Fibroblast of pulmonary artery (primary cell): ENCODE results near the gene PPP4R2.

Source experiments
- DNase-seq: peaks from one replicate; pipeline ENCODE4 v3.0.0-alpha.2; 2010; ENCODE audit warnings: low read depth
- H3K4me3 ChIP-seq: replicated peaks from 2 replicates; pipeline ENCODE4 v1.5.1; 2011; ENCODE audit warnings: low read depth, mild to moderate bottlenecking, control low read depth, low read length, moderate library complexity
- CTCF ChIP-seq: IDR thresholded peaks from 2 replicates; pipeline ENCODE4 v1.5.1; 2011; ENCODE audit warnings: mild to moderate bottlenecking, control low read depth, low read length, inconsistent platforms; ENCODE audit errors: missing control alignments

Gene PPP4R2

DNA sequence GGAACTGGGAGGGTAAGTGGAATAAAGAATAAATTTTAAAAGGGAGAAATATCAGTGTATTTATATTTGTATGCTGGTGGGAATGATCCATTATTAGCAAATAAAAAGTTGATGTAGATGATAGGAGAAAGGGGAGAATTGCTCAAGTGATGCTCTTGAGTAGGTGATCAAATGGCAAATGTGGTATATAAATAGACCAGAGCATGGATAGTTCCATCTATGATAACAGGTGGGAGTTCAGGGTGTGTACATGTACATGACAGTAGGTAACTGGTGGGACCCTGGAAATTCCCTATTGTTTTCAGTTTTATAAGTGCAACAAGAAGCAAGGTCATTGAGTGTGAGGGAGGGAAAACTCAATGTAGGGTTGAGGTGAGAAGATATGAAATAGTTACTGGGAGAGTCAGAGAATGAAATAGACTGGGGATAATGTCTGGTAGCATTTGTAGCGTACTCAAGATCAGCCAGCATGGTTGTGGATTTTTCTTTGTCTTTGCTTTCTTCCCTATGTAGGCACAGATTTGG, 33.5 kb downstream of the PPP4R2 start:
- DNase-seq, result no peak
- no peak overlapping the region for H3K4me3 ChIP-seq
- no peak for TF ChIP-seq CTCF

DNA sequence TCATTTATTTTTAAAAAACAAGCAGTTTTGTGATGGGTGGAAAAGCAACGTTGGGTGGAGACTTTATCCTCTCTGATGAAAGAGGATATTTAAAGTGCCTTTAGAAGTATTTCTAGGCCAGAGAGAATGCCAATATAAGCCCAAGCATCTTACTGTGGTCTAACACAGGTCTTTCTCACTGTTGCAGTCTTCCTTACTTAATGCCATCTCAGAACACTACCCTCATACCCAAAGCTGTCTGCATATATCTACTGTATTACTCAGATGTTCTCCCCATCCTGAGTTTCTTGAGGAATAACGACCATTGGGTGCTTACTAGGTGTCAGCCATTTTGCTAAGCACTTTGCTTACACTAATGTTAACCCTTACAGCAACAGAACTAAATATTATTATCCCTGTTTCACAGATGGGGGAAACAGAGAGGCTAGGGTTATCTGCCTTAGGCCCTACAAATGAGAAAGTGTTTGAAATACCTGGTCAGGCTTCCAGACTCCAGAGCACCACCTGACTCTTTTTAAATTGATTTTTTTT, 35.0 kb downstream of the PPP4R2 start:
- DNase-seq, result no peak
- TF ChIP-seq CTCF, result no peak
- no peak overlapping the region for H3K4me3 ChIP-seq

DNA sequence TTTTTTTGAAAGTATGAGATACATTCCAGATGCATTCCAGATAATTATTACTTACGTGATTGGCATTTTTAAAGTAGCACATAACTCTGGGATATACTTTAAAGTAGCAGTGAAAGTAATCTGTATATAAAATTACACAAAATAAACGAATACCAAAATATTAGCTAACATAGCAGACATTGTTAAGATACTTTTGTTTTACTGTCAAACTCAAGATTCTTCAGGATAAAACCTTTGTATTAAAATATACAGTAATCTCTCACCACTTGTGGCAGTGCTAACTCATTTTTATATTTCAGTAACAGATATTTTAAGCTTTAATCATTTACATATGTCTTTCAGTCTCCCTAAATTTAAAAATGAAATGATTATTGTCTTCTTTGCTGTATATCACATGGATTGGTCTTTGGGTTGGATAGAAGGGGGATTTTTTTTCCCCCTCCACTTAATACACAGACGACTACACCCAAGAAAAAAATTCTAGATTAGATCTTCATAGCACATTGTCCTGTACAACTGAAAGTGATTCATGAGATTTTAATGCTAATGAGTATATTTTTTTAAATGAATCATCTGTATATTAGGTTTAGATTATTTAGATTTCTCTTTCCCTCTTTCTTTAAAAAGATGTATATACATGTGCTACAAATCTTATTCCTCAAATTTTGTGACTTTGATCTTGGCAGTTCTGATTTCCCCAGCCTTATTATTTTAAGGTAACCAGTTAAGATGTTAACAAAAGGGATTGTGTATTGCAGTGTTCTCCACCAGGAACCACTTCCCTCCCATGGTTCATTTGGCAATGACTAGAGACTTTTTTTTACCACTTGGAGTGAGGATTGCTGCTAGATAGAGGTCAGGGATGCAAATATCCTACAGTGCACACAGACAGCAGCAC, 40.3 kb downstream of the PPP4R2 start:
- H3K4me3 ChIP-seq, result no peak overlapping the region
- no peak for TF ChIP-seq CTCF
- DNase-seq, result peak; percentile 32

DNA sequence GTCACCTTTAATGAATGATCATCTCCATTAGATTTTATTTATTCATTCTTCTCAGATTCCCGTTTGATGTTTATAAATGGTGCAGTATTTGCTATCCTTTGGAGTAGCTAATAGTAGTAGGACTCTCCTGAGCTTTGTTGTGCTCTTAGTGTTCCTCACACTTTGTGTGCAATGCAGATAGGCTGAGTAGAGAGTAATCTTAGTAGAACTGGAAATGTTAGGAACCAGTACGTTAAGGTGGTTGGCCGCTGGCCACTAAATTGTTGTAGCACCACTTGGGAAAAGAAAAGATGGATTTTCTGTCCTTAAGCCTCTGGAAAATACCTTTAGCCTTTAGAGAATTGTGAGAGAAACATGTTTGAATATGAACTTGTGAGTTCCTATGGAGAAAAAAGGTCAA, 44.9 kb downstream of the PPP4R2 start:
- no peak for DNase-seq
- no peak overlapping the region for H3K4me3 ChIP-seq
- no peak for TF ChIP-seq CTCF

DNA sequence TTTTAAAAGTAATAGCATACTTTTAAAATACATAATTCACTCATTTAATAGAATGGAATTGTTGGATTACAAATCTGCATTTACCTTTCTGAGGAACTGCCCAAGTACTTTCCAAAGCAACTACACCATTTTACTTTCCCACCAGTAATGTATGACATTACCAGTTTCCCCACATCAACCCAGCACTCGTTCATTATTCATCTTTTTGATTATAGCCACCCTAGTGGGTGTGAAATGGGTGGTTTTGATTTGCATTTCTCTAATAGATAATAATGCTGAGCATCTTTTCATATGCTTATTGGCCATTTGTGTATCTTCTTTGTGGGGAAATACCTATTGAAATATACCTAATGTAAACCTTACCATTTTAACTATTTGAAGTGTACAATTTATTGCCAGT, 46.8 kb downstream of the PPP4R2 start:
- no peak for TF ChIP-seq CTCF
- no peak overlapping the region for H3K4me3 ChIP-seq
- no peak for DNase-seq

- DNase-seq, result peak; percentile 29
- no peak overlapping the region for H3K4me3 ChIP-seq
- no peak for TF ChIP-seq CTCF
Observed at GRCh38 chr3:73045391-73045790, 48.8 kb downstream of the PPP4R2 start.
